GM18951 (cell line): Measurements from ENCODE around the gene IDE.

Experiments used
- POLR2A ChIP-seq: IDR thresholded peaks from 4 replicates; pipeline ENCODE4 v1.6.1; 2011; ENCODE audit warnings: mild to moderate bottlenecking; ENCODE audit not compliant: insufficient read length, insufficient read depth; ENCODE audit errors: extremely low read depth
- in situ Hi-C: fragments of 300-500 bp; cut with MboI; formaldehyde crosslinking; loops from one replicate; pipeline ENCODE4 v1.12.0; 2022; ENCODE audit warnings: low sequenced_read_pairs, mixed read lengths, inconsistent platforms; ENCODE audit not compliant: unreplicated experiment

Gene IDE

GRCh38 chr10:92413011-92413410 is 160.9 kb downstream of the IDE start:
- TF ChIP-seq POLR2A, result no peak
- in situ Hi-C loops, result loop anchor here (25.0 kb wide), 1 partner anchor 651 kb away; no protein-coding TSS in a partner anchor

DNA sequence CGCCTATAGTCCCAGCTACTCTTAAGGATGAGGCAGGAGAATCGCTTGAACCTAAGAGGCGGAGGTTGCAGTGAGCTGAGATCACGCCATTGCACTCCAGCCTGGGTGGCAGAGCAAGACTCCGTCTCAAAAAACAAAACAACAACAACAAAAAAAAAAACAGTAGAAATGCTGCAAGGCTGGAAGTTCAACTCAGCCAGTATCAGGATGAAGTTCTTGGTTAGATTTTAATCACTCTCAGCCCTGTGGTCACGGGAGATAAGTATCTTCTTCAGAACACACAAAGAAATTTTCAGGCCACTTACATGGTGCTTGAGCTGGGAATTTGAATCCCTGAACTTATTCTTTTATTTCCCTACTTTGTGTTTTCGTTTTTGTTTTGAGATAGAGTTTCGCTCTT is 162.5 kb downstream of the IDE start:
- in situ Hi-C loops, result loop anchor here (25.0 kb wide), 1 partner anchor 649 kb away; no protein-coding TSS in a partner anchor
- TF ChIP-seq POLR2A, result no peak

GRCh38 chr10:92410501-92410900 is 163.4 kb downstream of the IDE start:
- no peak for TF ChIP-seq POLR2A
- in situ Hi-C loops, result loop anchor here (25.0 kb wide), 1 partner anchor 648 kb away; no protein-coding TSS in a partner anchor

GRCh38 chr10:92408017-92408361 is 165.9 kb downstream of the IDE start:
- no peak for TF ChIP-seq POLR2A
- in situ Hi-C loops, result loop anchor here (25.0 kb wide), 1 partner anchor 646 kb away; no protein-coding TSS in a partner anchor

- TF ChIP-seq POLR2A, result no peak
- in situ Hi-C loops, result loop anchor here (25.0 kb wide), 1 partner anchor 645 kb away; no protein-coding TSS in a partner anchor
Observed at GRCh38 chr10:92407305-92408016, 166.4 kb downstream of the IDE start.

- no peak for TF ChIP-seq POLR2A
- in situ Hi-C loops, result loop anchor here (25.0 kb wide), 1 partner anchor 643 kb away; no protein-coding TSS in a partner anchor
Observed at GRCh38 chr10:92405419-92405924, 168.4 kb downstream of the IDE start.

- TF ChIP-seq POLR2A, result no peak
- in situ Hi-C loops, result loop anchor here (25.0 kb wide), 1 partner anchor 643 kb away; no protein-coding TSS in a partner anchor
Observed at GRCh38 chr10:92404612-92405418, 169.1 kb downstream of the IDE start.

- in situ Hi-C loops, result loop anchor here (25.0 kb wide), 1 partner anchor 640 kb away; no protein-coding TSS in a partner anchor
Observed at GRCh38 chr10:92402234-92402633, 171.7 kb downstream of the IDE start.
